PFSK-1 (cell line): ENCODE results near the gene RNH1.

Experiments used
- FOXP2 ChIP-seq: optimal IDR thresholded peaks from 2 replicates; pipeline ENCODE3; 2011; ENCODE audit warnings: borderline replicate concordance, control low read depth, inconsistent platforms; ENCODE audit not compliant: insufficient read depth; ENCODE audit errors: extremely low read length, extremely low read depth
- POLR2AphosphoS5 ChIP-seq: IDR thresholded peaks from 2 replicates; pipeline ENCODE4 v1.6.1; 2012; ENCODE audit warnings: low read depth, mild to moderate bottlenecking, control low read depth, low read length, moderate library complexity
- REST ChIP-seq, 2 experiments: IDR thresholded peaks; 2 replicates each; pipeline versions ENCODE4 v1.6.1 to v1.8.0; 2011 to 2012; ENCODE audit warnings: low read depth in 2 of 2, low read length in 2 of 2, control low read depth in 1 of 2, inconsistent platforms in 1 of 2, mild to moderate bottlenecking in 1 of 2, moderate library complexity in 1 of 2; ENCODE audit not compliant: insufficient read depth in 1 of 2

- no peak for TF ChIP-seq FOXP2
- TF ChIP-seq POLR2AphosphoS5: no peak
- TF ChIP-seq REST (IDR thresholded peaks at IDR 0.05; ENCODE audit: insufficient read depth in 1 of 2, low read depth in 2 of 2, low read length in 2 of 2): no peak
These were observed 17.3 kb downstream of the RNH1 start for GRCh38 chr11:489610-490185.
